GM21619 (cell line): Measurements from ENCODE around the gene HS1BP3.
A peak's percentile ranks its signal among the peaks of the same experiment; 100 is the strongest.

Source experiments
- ATAC-seq: cut with Tn5 transposase; IDR thresholded peaks from one replicate; pipeline ENCODE4 v1.9.1; 2021; ENCODE audit not compliant: unreplicated experiment

The HS1BP3 gene

GRCh38 chr2:20675701-20676352 lies 24.9 kb upstream of the HS1BP3 start:
- peak; percentile 45 for ATAC-seq

GRCh38 chr2:20674974-20675679 lies 24.2 kb upstream of the HS1BP3 start:
- ATAC-seq = no peak

GRCh38 chr2:20674309-20674965 lies 23.5 kb upstream of the HS1BP3 start:
- ATAC-seq = no peak

- no peak for ATAC-seq
Measured at GRCh38 chr2:20673686-20674308, 22.9 kb upstream of the HS1BP3 start.

- ATAC-seq = no peak
Measured at GRCh38 chr2:20672201-20672951, 21.5 kb upstream of the HS1BP3 start.

GRCh38 chr2:20671736-20672080 lies 20.8 kb upstream of the HS1BP3 start:
- ATAC-seq = no peak

GRCh38 chr2:20671036-20671735 lies 20.3 kb upstream of the HS1BP3 start:
- ATAC-seq = no peak

- ATAC-seq = no peak
Measured at GRCh38 chr2:20670315-20671035, 19.6 kb upstream of the HS1BP3 start.

GRCh38 chr2:20669562-20670314 lies 18.8 kb upstream of the HS1BP3 start:
- no peak for ATAC-seq

GRCh38 chr2:20668871-20669475 lies 18.1 kb upstream of the HS1BP3 start:
- no peak for ATAC-seq

- ATAC-seq = no peak
Measured at GRCh38 chr2:20668451-20668850, 17.6 kb upstream of the HS1BP3 start.

- ATAC-seq = peak; percentile 12
Measured at GRCh38 chr2:20667531-20668401, 16.9 kb upstream of the HS1BP3 start.

GRCh38 chr2:20667151-20667530 lies 16.2 kb upstream of the HS1BP3 start:
- peak; percentile 19 for ATAC-seq

- peak; percentile 25 for ATAC-seq
Measured at GRCh38 chr2:20666304-20667150, 15.6 kb upstream of the HS1BP3 start, which contains the start of gene GDF7. GDF7 (plus strand) TSS chr2:20667144; CDS start chr2:20667240, 96 bp downstream.

GRCh38 chr2:20666005-20666303 lies 15.1 kb upstream of the HS1BP3 start:
- ATAC-seq = peak; percentile 3

GRCh38 chr2:20665243-20666004 lies 14.5 kb upstream of the HS1BP3 start:
- ATAC-seq = no peak
